ES-I3 (cell line): Measurements from ENCODE around the gene RNASEH1.

Experiments
- H3K36me3 ChIP-seq: 2 replicates; pipeline ENCODE4 v1.6.1; 2013; ENCODE audit warnings: mild to moderate bottlenecking, low read length, control low read depth, moderate library complexity; ENCODE audit not compliant: insufficient read depth
- H3K4me1 ChIP-seq: 2 replicates; pipeline ENCODE4 v1.6.1; 2013; ENCODE audit warnings: mild to moderate bottlenecking, control low read depth, low read length; ENCODE audit not compliant: insufficient read depth
- H3K9ac ChIP-seq: 2 replicates; pipeline ENCODE4 v1.6.1; 2013; ENCODE audit warnings: low read depth, mild to moderate bottlenecking, low read length, moderate library complexity
- H3K9me3 ChIP-seq: 2 replicates; pipeline ENCODE4 v1.6.1; 2013; ENCODE audit warnings: mild to moderate bottlenecking, low read length, moderate library complexity; ENCODE audit not compliant: control insufficient read depth, insufficient read depth

The RNASEH1 gene

DNA sequence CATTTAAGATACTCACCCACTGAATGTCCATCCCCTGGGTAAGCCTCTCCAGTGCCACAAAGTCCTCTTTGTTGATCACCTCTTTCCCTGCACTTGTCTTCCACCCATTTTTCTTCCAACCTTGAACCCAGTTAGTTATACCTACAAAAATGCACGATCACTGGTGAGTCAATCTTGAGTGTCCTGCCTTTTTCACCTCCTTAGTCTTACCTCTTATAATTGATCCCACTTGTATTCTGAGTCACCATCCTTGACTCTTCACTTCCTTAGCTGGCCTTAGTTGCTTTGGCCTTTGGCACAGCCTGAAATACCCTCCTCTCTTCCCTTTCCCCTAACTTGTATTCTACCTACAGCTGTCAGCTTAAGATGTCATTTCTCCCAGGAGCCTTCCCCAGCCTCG lies 10.2 kb downstream of the RNASEH1 start:
- Histone ChIP-seq H3K9me3 (no peaks in the 10 kb centered on the region), H3K9ac (no peak overlapping the region), H3K36me3 (peaks cover 56% of the 10 kb centered on the region), H3K4me1 (no peaks in the 10 kb centered on the region)

- Histone ChIP-seq H3K36me3 (peaks cover 56% of the 10 kb centered on the region), H3K9me3 (no peaks in the 10 kb centered on the region)
Observed at GRCh38 chr2:3545788-3546478, 12.2 kb downstream of the RNASEH1 start.

DNA sequence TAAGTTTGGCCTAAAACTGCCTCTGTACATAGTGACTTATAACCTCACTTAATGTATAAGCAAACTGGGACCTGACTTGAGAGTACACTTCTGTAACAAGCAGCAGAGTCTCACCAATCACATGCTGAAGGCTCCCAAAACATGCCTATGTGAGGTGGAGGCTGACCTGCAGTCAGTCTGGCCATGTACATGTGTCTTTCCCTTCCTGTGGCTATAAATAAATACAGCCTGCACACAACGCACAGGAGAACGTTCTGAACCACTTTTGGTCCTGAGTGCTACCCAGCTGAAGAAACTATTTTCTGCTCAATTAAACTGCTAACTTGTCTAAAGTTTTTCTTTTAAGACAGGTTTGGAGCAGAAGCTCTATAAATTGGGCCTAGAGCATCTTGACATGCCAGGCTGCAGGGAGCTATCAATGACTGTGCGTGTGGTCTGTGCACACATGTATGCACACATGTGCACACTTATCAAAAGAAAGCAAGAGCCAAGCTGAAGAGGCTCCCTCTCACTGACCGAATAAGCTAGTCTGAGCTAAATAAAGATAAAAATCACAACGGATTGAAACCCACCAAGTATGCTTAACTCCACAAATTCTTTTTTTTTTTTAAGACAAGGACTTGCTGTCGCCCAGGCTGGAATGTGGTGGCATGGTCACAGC lies 15.0 kb downstream of the RNASEH1 start:
- Histone ChIP-seq H3K36me3 (peaks cover 48% of the 10 kb centered on the region), H3K4me1 (no peaks in the 10 kb centered on the region), H3K9ac (no peak overlapping the region), H3K9me3 (no peaks in the 10 kb centered on the region)

More at GRCh38 chr2:3545788-3546478, 12.2 kb downstream of the RNASEH1 start:
- Histone ChIP-seq H3K9ac (no peak overlapping the region), H3K4me1 (no peaks in the 10 kb centered on the region)

DNA sequence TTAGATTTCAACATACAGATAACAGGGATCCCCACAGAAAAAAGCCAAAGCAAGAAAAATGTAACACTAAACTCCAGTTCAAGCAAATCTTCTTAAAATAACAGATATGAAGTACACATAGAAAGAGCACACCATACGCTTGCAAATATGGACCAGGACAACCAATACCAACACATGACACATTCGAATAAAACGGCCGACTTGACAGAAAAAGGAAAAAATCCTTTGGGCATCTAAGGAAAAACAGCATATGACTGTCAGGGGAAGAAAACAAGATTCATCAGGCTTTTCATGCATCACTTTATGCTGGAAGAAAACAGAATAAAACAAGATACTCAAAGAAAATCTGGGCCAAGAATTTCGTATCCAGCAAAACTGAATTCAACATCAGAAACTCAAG lies 16.0 kb downstream of the RNASEH1 start:
- H3K9ac ChIP-seq, result no peak overlapping the region
- H3K9me3 ChIP-seq, result no peaks in the 10 kb centered on the region
- no peaks in the 10 kb centered on the region for H3K4me1 ChIP-seq
- H3K36me3 ChIP-seq, result peaks cover 41% of the 10 kb centered on the region

GRCh38 chr2:3539836-3540235 lies 18.3 kb downstream of the RNASEH1 start:
- Histone ChIP-seq H3K36me3 (peaks cover 21% of the 10 kb centered on the region), H3K4me1 (peaks cover 5% of the 10 kb centered on the region; the same call in 1 of the 2 replicates), H3K9me3 (no peaks in the 10 kb centered on the region), H3K9ac (no peak overlapping the region)

DNA sequence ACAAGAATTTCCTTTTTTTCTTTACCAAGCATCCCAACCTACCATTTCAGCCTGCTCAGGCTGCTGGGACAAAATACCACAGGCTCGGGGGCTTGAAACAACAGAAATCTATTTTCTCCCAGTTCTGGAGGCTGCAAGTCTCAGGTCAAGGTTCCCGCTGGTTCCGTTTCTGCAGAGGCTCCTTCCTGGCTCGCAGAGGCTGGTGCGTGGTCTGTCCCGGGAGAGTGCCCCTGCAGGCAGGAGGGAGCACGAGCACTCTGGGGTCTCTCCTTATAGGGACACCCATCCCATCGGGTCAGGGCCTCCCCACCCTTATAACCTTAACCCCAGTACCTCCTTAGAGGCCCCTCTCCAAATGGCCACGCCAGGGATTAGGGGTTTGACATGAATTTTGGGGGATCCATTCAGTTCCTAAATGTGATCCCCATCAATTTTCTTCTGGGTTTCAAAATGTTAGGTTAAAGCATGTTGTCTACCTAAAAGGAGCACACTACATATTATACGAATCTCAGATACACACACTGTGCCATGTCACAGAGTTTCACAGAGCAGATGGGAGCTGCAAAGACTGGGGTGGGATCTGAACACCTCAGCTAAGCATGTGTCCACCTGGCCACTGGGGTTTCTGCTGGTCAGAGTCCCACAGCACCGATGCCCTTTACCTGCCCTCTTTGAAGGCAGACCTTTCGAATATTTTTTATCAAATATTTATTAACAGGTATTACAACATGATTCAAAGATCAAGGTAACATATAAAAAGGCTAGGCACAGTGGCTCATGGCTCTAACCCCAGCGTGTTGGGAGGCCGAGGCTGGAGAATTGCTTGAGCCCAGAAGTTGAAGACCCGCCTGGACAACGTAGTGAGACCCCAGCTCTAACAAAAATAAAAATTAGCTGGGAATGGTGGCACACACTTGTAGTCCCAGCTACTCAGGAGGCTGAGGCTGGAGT lies 21.2 kb downstream of the RNASEH1 start:
- Histone ChIP-seq H3K36me3 (peaks cover 5% of the 10 kb centered on the region; the same call in 1 of the 2 replicates), H3K4me1 (peaks cover 5% of the 10 kb centered on the region; the same call in 1 of the 2 replicates), H3K9me3 (no peaks in the 10 kb centered on the region), H3K9ac (peak overlapping the region; percentile 76; the same call in 1 of the 2 replicates)

DNA sequence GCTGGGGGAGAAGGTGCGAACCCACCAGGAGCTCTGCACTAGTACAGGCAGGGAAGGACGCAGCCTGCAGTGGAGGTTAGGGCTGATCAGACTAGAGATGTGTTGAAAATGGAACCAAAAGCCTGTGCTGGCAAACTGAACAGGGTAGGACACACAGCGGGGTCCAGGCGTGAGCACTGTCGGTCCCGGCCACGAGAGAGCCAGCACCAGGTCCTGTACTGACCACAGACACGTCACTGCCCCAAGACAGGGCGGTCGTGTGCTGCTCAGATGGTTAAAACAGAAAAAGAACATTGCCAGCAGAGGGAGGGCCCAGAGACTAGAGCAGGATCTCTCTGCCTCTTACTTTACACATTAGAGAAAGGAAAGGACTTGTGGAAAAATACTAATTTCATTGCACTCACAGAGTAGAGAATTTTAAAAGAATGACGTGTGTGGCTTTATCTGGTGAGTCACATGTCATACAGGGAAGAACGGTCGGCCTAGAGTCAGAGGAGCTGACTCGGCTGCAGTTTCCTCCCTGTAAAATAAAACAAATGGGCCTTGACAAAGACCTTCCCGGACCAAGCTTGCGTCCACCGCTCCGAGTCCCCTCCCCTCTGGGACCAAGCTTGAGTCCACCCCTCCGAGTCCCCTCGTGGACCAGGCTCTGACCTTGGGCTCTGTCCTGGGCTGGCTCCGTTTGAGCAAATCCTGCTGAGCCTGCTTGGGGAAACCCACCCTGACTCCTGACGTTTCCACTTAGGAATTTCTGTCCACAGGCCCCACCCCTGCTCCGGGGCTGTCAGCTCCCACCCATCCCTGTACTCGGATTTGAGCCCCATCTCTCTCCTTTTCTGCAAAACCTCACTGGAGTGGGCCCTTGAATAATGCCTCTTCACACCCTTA lies 22.1 kb downstream of the RNASEH1 start:
- 0 out of 2 replicates have a peak, but pooled peaks cover 5% of the 10 kb centered on the region for H3K36me3 ChIP-seq
- peak overlapping the region; percentile 76 for H3K9ac ChIP-seq
- H3K9me3 ChIP-seq, result no peaks in the 10 kb centered on the region
- H3K4me1 ChIP-seq, result peaks cover 5% of the 10 kb centered on the region; the same call in 1 of the 2 replicates

- no peaks in the 10 kb centered on the region for H3K9me3 ChIP-seq
- H3K9ac ChIP-seq, result peak overlapping the region; percentile 76; the same call in 1 of the 2 replicates
- 0 out of 2 replicates have a peak, but pooled peaks cover 5% of the 10 kb centered on the region for H3K36me3 ChIP-seq
- H3K4me1 ChIP-seq, result peaks cover 5% of the 10 kb centered on the region; the same call in 1 of the 2 replicates
Observed at GRCh38 chr2:3535467-3535793, 22.7 kb downstream of the RNASEH1 start.

- Histone ChIP-seq H3K9me3 (no peaks in the 10 kb centered on the region), H3K9ac (no peak overlapping the region), H3K36me3 (no peaks in the 10 kb centered on the region), H3K4me1 (peaks cover 5% of the 10 kb centered on the region; the same call in 1 of the 2 replicates)
Observed at GRCh38 chr2:3534251-3534814, 23.8 kb downstream of the RNASEH1 start.

GRCh38 chr2:3533836-3534235 lies 24.3 kb downstream of the RNASEH1 start:
- Histone ChIP-seq H3K9ac (no peak overlapping the region), H3K4me1 (peaks cover 5% of the 10 kb centered on the region; the same call in 1 of the 2 replicates), H3K9me3 (no peaks in the 10 kb centered on the region), H3K36me3 (no peaks in the 10 kb centered on the region)

DNA sequence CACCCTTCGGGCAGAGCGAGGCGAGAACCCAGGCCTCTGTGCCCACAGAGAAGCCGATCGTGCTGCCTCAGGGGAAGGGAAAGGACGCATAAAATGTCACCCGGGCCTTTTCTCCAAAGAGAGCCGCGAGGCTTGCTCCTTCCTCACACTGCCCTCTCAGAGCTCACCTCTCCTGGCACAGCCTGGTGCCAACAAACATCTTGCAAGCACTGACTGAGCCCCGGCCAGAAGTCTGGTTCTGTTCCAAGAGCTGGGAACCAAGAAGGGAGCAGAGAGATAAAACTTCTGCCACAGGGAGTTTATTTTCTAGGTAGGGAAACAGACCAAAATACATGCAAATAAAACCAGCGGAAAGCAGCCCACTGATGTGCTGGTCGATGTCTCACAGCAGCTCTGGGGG lies 25.2 kb downstream of the RNASEH1 start:
- Histone ChIP-seq H3K9ac (no peak overlapping the region), H3K9me3 (no peaks in the 10 kb centered on the region), H3K36me3 (no peaks in the 10 kb centered on the region), H3K4me1 (peaks cover 5% of the 10 kb centered on the region; the same call in 1 of the 2 replicates)

DNA sequence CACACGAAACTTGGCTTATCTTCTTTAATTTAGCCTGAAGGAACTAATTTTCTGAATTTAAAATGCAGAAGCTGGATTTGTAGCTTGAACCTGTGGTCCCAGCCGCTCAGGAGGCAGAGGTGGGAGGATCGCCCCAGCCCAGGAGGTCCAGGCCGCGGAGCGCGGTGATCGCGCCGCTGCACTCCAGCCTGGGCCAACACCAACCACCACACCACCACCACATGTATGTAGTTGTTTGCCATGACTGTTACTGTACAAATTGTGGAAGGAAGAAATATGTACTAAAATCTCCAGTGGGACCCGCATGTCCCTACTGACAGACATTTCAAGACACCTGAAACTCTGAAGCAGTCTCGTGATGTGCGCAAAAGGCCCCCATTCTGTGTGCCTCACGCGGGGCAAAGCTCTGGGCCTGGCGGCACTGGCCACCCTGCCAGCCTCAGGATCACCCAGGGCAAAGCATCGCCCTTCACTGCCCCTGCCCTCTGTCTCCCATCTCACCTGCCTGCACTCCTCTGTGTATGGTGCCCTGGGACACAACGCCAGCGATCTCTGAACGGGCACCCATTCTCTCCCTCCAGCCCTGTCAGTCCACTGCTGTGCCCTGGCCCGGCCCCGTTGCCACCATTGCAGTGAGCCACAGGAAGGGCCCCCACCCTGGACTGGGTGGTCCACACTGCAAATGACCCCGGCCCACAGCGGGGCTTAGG lies 28.7 kb downstream of the RNASEH1 start:
- Histone ChIP-seq H3K4me1 (no peaks in the 10 kb centered on the region), H3K9me3 (no peaks in the 10 kb centered on the region), H3K36me3 (no peaks in the 10 kb centered on the region), H3K9ac (no peak overlapping the region)
